Measurements from ENCODE around the gene MLXIP. TPM values are rescaled to one million over a fixed set of nuclear protein-coding genes. Genes with fewer than 3 reads are reported as not detected.

MLXIP gene
- total RNA-seq, 4 donors from 2014 or later, result 15.5 to 34.5 (median 19.8) TPM

GRCh38 chr12:122141911-122142725 is 63.6 kb downstream of the MLXIP start:
- WGBS, 2 donors, result 81 to 83% methylated on average over 16 to 20 of the region's 21 CpGs
- intact Hi-C loops (cut with DNase I; ENCODE audit: low total_unique reads), result no loop called here
- no peak overlapping the region for H3K4me3 ChIP-seq (ENCODE audit: low read depth, poor library complexity, severe bottlenecking)
- no peak for DNase-seq (ENCODE audit: low spot score in 2 of 2)
- no peak for TF ChIP-seq POLR2A (IDR thresholded peaks at IDR 0.05)
- TF ChIP-seq, protein P1, sequence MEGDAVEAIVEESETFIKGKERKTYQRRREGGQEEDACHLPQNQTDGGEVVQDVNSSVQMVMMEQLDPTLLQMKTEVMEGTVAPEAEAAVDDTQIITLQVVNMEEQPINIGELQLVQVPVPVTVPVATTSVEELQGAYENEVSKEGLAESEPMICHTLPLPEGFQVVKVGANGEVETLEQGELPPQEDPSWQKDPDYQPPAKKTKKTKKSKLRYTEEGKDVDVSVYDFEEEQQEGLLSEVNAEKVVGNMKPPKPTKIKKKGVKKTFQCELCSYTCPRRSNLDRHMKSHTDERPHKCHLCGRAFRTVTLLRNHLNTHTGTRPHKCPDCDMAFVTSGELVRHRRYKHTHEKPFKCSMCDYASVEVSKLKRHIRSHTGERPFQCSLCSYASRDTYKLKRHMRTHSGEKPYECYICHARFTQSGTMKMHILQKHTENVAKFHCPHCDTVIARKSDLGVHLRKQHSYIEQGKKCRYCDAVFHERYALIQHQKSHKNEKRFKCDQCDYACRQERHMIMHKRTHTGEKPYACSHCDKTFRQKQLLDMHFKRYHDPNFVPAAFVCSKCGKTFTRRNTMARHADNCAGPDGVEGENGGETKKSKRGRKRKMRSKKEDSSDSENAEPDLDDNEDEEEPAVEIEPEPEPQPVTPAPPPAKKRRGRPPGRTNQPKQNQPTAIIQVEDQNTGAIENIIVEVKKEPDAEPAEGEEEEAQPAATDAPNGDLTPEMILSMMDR (IDR thresholded peaks at IDR 0.05), result no peak

DNA sequence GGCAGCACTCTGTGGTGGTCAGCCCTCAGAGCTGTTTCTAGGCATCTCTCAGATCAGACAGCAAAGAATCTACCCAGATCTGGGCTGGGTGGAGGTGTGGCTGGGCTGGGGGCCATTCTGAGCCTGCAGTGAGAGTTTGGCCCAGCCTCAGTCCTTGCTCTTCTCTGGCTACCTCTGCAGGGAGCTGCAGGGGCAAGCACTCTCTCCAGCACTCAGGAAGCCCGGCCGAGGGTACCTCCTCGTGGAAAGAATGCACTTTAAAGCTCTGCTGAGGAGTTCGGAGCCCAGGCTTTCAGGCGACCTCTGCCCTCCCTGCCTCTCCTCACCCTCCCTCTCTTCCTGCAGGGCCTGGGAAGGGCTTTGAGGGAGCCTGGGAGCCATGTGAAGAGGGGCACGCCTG is 64.3 kb downstream of the MLXIP start:
- 65 to 69% methylated on average over 6 of the region's 6 CpGs for WGBS, 2 donors
- H3K4me3 ChIP-seq (ENCODE audit: low read depth, poor library complexity, severe bottlenecking), result no peak overlapping the region
- no peak for DNase-seq (ENCODE audit: low spot score in 2 of 2)
- TF ChIP-seq, protein P1 (IDR thresholded peaks at IDR 0.05), result no peak
- no peak for TF ChIP-seq POLR2A (IDR thresholded peaks at IDR 0.05)
- intact Hi-C loops (cut with DNase I; ENCODE audit: low total_unique reads), result no loop called here

GRCh38 chr12:122144885-122145284 is 66.3 kb downstream of the MLXIP start:
- WGBS, 2 donors, result 93 to 98% methylated on average over 6 to 11 of the region's 12 CpGs
- intact Hi-C loops (cut with DNase I; ENCODE audit: low total_unique reads), result no loop called here
- no peak for DNase-seq (ENCODE audit: low spot score in 2 of 2)

GRCh38 chr12:122145505-122146330 is 67.2 kb downstream of the MLXIP start:
- intact Hi-C loops (cut with DNase I; ENCODE audit: low total_unique reads), result no loop called here
- TF ChIP-seq, protein P1 (IDR thresholded peaks at IDR 0.05), result no peak
- TF ChIP-seq POLR2A (IDR thresholded peaks at IDR 0.05), result no peak
- 88 to 89% methylated on average over 22 to 23 of the region's 23 CpGs for WGBS, 2 donors
- no peak overlapping the region for H3K4me3 ChIP-seq (ENCODE audit: low read depth, poor library complexity, severe bottlenecking)
- no peak for DNase-seq (ENCODE audit: low spot score in 2 of 2)

More at GRCh38 chr12:122144885-122145284, 66.3 kb downstream of the MLXIP start:
- H3K4me3 ChIP-seq (ENCODE audit: low read depth, poor library complexity, severe bottlenecking), result no peak overlapping the region
- TF ChIP-seq, protein P1 (IDR thresholded peaks at IDR 0.05), result no peak
- no peak for TF ChIP-seq POLR2A (IDR thresholded peaks at IDR 0.05)

DNA sequence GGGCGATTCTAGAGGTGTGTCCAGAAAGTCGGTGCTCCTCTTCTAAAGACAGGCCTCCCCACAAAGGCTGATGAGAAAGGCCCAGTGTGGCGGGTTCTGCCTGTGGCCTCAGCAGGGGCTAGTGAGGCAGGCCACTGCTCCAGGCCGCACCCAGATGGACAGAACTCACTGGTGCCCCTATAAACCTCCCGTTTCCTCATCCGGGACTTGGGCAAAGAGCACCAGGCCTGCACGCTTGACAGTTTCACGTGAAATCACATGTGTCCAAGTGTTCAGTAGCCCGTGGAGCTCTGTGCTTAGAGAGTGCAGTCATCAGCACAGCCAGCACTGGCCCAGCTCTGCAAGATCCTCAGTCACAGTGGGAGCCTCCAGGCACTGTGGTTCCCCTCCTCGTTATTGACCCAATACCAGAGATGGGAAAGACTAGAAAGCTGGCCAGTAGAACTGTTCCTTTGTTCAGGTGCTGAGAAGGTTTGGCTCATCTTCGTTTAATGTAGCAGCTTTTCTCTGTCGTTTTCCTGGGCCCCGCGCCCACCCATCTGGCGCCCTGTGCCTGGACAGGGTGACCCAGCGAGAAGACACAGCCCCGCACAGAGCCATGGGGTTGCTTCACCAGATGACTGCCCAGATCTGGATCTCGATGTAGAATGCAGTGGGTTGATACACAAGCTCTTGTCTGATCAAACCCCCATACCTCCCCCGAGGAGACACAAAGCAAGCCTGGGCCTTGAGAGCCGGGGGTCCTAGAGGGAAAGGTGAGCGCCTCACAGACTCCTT is 69.1 kb downstream of the MLXIP start:
- TF ChIP-seq POLR2A (IDR thresholded peaks at IDR 0.05), result no peak
- TF ChIP-seq, protein P1 (IDR thresholded peaks at IDR 0.05), result no peak
- DNase-seq (ENCODE audit: low spot score in 2 of 2), result no peak
- no peak overlapping the region for H3K4me3 ChIP-seq (ENCODE audit: low read depth, poor library complexity, severe bottlenecking)
- intact Hi-C loops (cut with DNase I; ENCODE audit: low total_unique reads), result no loop called here
- WGBS, 2 donors, result 77 to 82% methylated on average over 19 to 21 of the region's 21 CpGs
